ENCODE results near the gene TMEM171.

The TMEM171 gene

DNA sequence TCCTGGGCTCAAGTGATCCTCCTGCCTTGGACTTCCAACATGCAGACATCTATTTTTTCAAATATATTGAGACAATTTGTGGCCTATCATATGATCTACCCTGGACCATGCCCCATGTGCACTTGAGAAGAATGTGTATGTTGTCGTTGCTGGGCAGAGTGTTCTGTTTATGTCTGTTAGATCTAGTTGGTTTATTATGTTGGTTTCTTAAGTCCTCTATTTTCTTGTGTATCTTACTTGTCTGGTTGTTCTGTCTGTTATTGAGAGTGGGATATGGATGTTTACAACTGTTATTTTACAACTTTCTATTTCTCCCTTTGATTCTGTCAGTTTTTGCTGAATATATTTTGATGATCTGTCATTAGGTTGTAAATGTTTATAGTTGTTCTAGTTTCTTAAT is 10.2 kb upstream of the TMEM171 start:
- Histone ChIP-seq H3K4me3 (ENCODE audit: low read length) (no peak overlapping the region), H3K4me1 (ENCODE audit: control insufficient read depth, insufficient read depth, low read length) (no peaks in the 10 kb centered on the region), H3K27ac (ENCODE audit: low read depth, low read length) (no peak overlapping the region), H3K36me3 (ENCODE audit: control insufficient read depth, insufficient read depth, low read length) (no peaks in the 10 kb centered on the region), H3K27me3 (ENCODE audit: control insufficient read depth, insufficient read depth, low read length) (no peaks in the 10 kb centered on the region), H3K9ac (ENCODE audit: low read length) (no peak overlapping the region)

DNA sequence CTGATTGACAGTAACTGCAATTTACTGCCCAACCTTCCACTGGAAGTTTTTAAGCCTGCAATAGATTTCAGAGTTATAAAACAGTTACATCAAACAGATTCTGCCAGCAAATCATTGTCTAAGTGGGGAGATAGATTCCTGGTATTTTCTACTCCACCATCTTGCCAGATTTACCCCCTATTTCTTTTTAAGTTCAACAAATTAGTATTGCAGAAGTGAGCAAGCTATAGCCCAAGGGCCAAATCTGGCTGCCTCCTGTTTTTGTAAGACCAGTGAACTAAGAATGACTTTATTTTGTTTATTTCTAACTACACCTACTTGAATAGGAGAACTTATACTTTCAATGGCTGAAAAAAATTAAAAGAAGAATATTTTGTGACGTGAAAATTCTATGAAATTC is 8.8 kb upstream of the TMEM171 start:
- Histone ChIP-seq H3K4me1 (ENCODE audit: control insufficient read depth, insufficient read depth, low read length) (no peaks in the 10 kb centered on the region), H3K4me3 (ENCODE audit: low read length) (no peak overlapping the region), H3K27me3 (ENCODE audit: control insufficient read depth, insufficient read depth, low read length) (no peaks in the 10 kb centered on the region), H3K9ac (ENCODE audit: low read length) (no peak overlapping the region), H3K36me3 (ENCODE audit: control insufficient read depth, insufficient read depth, low read length) (no peaks in the 10 kb centered on the region), H3K27ac (ENCODE audit: low read depth, low read length) (no peak overlapping the region)

DNA sequence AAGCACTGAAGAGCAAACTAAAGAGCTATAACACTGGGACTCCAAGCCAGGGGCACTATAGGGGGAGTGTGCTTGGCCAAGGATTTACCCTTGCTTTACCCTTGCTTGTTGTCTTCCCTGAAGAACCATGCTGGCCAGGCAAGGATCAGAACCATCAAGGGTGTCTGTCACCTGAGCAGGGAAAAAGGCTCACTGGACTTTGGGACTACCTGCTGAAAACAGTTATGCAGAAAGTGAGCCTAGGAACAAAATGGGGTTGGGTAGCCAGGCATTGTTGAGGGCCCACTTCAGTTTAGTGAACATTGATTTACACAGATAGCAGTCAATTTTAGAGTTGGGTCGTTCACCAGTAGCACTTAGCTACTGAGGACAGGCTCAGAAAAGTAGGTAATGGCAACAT is 8.0 kb upstream of the TMEM171 start:
- H3K27me3 ChIP-seq (ENCODE audit: control insufficient read depth, insufficient read depth, low read length) = no peaks in the 10 kb centered on the region
- no peaks in the 10 kb centered on the region for H3K36me3 ChIP-seq (ENCODE audit: control insufficient read depth, insufficient read depth, low read length)

DNA sequence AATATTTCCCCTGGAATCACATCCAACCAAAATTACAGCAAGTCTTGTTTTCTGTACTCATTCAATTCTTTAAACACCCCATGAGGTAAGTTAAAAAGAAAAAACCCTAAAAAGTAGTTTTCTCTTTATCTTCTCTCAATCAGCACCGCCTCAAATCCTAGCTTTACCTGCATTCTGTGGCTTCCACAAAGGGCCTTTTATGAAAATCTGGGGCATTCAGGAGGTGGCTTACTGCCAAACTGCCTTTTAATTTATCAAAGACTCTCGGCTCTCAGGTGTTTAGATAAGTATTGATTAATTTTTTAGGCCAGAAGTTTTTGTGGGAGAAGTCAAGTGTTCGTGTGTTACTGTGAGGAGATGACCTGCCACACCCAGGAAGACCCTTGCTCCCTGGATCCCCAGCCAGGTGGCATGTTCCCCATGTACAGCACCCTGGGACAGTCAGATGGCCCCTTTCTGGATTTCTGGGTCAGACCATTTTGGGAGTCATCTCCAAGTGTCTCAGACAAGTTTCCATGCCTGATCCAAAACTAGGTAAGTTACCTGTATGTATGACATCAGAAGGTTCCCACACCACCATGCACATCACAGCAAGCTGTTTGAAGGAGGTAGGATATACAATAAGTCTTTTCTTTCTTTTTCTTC is 6.2 kb upstream of the TMEM171 start:
- no peaks in the 10 kb centered on the region for H3K27me3 ChIP-seq (ENCODE audit: control insufficient read depth, insufficient read depth, low read length)
- H3K4me3 ChIP-seq (ENCODE audit: low read length) = no peak overlapping the region
- no peaks in the 10 kb centered on the region for H3K4me1 ChIP-seq (ENCODE audit: control insufficient read depth, insufficient read depth, low read length)
- no peaks in the 10 kb centered on the region for H3K36me3 ChIP-seq (ENCODE audit: control insufficient read depth, insufficient read depth, low read length)
- H3K9ac ChIP-seq (ENCODE audit: low read length) = no peak overlapping the region
- no peak overlapping the region for H3K27ac ChIP-seq (ENCODE audit: low read depth, low read length)

More for the DNA sequence above, 8.0 kb upstream of the TMEM171 start:
- Histone ChIP-seq H3K4me1 (ENCODE audit: control insufficient read depth, insufficient read depth, low read length) (no peaks in the 10 kb centered on the region), H3K27ac (ENCODE audit: low read depth, low read length) (no peak overlapping the region), H3K9ac (ENCODE audit: low read length) (no peak overlapping the region), H3K4me3 (ENCODE audit: low read length) (no peak overlapping the region)

DNA sequence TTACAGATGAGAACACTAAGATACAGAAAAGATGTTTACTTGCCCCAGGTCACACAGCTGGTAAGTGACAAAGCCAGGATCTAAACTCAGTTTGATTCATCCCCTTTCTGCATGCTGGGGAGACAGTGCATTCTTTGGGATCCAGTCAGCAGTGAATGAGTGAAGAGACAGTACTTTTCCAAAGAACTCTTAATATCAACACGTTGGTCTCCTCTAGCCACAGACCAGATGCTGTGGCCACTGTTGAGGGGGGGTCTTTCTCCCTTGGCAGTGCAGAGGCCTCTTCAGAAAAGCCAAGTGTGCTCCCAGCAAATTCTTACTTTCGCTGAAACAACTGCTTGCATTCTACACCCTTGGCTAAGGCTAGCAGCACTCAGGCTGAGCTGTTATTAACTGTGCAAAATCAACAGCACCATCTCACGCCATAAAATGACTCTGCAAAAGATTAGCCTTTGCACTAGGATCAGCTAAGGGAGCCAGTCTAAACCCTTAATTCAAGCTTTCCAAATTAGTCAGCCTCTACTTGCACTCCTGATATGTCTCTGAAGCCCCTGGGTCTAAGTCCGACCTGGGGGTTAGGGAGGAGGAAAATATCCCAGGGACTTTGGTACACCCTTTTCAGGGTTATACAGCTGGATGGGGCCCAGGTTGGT is 4.8 kb upstream of the TMEM171 start:
- no peak overlapping the region for H3K4me3 ChIP-seq (ENCODE audit: low read length)
- H3K9ac ChIP-seq (ENCODE audit: low read length) = no peak overlapping the region
- H3K27me3 ChIP-seq (ENCODE audit: control insufficient read depth, insufficient read depth, low read length) = no peaks in the 10 kb centered on the region
- no peaks in the 10 kb centered on the region for H3K36me3 ChIP-seq (ENCODE audit: control insufficient read depth, insufficient read depth, low read length)
- H3K27ac ChIP-seq (ENCODE audit: low read depth, low read length) = no peak overlapping the region
- no peaks in the 10 kb centered on the region for H3K4me1 ChIP-seq (ENCODE audit: control insufficient read depth, insufficient read depth, low read length)

DNA sequence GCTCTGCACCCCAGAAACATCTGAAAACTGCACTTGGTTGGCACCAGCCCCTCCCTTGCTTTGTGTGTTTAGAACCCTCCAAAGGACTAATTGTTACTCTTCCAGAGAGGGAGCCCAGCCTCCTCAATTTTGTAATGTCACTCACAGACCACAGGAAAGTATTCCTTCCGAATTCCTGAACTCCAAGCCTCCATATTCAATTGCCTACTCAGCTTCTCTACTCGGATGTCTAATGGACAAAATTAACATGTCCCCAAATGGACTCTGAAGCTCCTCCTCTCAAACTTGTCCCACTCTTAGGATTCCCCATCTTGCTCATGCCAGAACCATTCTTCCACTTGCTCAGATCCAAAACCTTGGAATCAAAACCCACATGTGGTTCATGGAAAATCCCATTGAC is 3.9 kb upstream of the TMEM171 start:
- H3K36me3 ChIP-seq (ENCODE audit: control insufficient read depth, insufficient read depth, low read length) = no peaks in the 10 kb centered on the region
- no peak overlapping the region for H3K9ac ChIP-seq (ENCODE audit: low read length)
- no peaks in the 10 kb centered on the region for H3K27me3 ChIP-seq (ENCODE audit: control insufficient read depth, insufficient read depth, low read length)
- no peak overlapping the region for H3K4me3 ChIP-seq (ENCODE audit: low read length)
- peaks cover 4% of the 10 kb centered on the region for H3K4me1 ChIP-seq (ENCODE audit: control insufficient read depth, insufficient read depth, low read length)
- H3K27ac ChIP-seq (ENCODE audit: low read depth, low read length) = no peak overlapping the region

DNA sequence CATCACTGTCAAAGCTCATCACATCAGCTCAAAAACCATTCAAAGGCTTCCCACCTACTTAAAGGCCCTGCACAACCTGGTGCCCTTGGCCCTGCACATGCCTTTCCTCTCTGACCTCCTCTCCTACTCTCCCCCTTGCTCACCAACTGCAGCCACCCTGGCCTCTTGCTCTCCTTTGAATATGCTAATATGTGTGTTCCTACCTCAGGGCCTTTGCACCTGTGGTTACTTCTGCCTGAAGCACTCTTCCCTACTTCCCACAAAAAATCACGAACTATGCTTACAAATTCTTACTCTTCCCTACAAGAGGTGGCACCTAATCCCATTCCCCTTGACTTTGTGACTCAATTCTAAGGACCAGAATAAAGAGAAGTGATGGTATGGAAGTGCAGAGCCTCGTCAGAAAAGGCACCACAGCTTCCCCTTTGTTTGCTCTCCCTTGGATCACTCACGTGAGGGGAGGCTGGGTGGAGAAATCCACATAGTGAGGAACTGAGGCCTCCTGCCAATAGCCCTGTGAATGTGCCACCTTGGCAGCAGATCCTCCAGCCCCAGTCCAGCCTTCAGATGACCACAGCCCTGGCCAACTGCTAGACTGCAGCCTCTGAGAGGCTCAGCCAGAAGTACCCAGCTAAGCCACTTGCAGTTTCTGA is 3.2 kb upstream of the TMEM171 start:
- Histone ChIP-seq H3K9ac (ENCODE audit: low read length) (no peak overlapping the region), H3K27me3 (ENCODE audit: control insufficient read depth, insufficient read depth, low read length) (no peaks in the 10 kb centered on the region), H3K36me3 (ENCODE audit: control insufficient read depth, insufficient read depth, low read length) (no peaks in the 10 kb centered on the region), H3K4me1 (ENCODE audit: control insufficient read depth, insufficient read depth, low read length) (peaks cover 4% of the 10 kb centered on the region), H3K4me3 (ENCODE audit: low read length) (no peak overlapping the region), H3K27ac (ENCODE audit: low read depth, low read length) (no peak overlapping the region)

DNA sequence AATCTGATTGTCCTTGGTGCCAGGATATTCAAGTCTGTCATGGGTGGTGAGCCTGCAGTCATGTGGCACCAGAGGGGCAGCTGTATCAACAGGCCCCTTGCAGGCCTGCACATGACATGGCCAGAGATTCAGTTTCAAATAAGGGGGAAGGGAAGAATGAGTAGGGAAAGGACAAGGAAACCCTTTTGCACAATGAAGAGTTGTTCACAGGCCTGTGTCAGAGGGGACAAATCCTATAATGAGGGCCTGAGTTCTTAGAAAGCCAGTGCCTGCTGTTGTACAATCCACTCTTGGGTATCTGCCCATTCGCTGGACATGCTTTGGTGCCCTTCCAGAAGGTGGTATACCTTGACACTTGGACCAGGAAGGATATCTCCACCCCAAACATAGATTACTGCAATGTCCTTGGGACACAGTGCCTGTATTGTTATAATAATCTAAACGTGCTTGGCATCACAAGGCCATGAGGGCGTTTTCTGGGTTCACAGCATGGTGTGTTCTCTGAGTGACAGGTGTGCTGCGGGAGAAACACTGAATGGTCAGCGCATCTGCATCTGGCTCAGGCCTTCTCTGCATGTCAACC is 1.9 kb upstream of the TMEM171 start:
- Histone ChIP-seq H3K27me3 (ENCODE audit: control insufficient read depth, insufficient read depth, low read length) (no peaks in the 10 kb centered on the region), H3K27ac (ENCODE audit: low read depth, low read length) (no peak overlapping the region), H3K4me1 (ENCODE audit: control insufficient read depth, insufficient read depth, low read length) (peaks cover 4% of the 10 kb centered on the region), H3K4me3 (ENCODE audit: low read length) (peak overlapping the region; percentile 7), H3K9ac (ENCODE audit: low read length) (no peak overlapping the region), H3K36me3 (ENCODE audit: control insufficient read depth, insufficient read depth, low read length) (no peaks in the 10 kb centered on the region)

DNA sequence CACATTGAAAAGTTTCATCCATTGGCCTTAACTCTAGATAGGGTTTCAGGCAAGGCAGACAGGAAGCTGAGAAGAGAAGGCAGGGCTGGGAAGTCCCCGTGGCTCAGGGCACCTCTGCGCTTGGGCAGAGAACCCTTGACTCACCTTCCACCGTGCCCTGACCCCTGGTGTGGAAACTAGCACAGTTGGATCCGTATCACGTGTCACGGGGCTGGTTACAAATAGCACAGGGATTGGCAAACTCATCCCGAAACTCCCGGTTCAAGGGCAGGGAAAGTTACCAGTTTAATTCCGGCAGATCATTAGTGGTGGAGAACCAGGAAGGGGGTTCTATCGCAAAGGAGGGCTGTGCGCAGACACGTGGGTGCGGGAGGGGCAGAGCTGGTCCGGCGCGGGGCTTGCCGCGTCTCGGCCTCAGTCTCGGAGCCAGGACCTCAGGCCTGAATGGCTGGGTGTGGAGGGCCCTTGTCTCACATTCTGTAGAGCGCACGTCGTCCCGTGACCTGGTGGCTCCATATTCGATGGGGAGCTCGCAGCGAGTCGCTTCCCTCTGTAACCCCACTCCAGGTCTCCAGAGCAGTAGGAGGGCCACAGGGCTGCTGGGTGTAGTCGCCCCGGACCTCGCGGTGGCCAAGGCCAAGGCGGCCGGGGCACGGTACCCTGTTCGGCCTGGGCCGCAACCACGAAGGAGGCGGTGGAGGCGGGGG is 771 bp upstream of the TMEM171 start:
- H3K9ac ChIP-seq (ENCODE audit: low read length) = no peak overlapping the region
- peak overlapping the region; percentile 69 for H3K4me3 ChIP-seq (ENCODE audit: low read length)
- H3K27ac ChIP-seq (ENCODE audit: low read depth, low read length) = no peak overlapping the region
- H3K27me3 ChIP-seq (ENCODE audit: control insufficient read depth, insufficient read depth, low read length) = peaks cover 3% of the 10 kb centered on the region
- H3K36me3 ChIP-seq (ENCODE audit: control insufficient read depth, insufficient read depth, low read length) = no peaks in the 10 kb centered on the region
- peaks cover 4% of the 10 kb centered on the region for H3K4me1 ChIP-seq (ENCODE audit: control insufficient read depth, insufficient read depth, low read length)

DNA sequence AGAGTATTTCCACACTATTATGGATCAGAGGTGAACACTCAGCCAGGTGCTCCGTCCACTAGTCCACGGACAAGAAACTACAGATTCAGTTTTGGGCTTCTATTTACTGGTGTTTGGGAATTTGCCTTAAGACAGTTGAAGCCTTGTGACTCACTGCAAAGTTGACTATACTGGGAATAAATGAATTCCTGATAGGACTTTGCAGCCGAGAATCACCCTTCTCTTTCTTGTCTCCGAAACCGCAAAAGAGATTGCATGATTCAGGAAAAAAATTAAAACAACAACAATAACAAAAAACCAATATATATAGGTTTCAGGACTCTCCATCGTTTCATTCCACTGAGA is 716 bp downstream of the TMEM171 start:
- H3K27me3 ChIP-seq (ENCODE audit: control insufficient read depth, insufficient read depth, low read length) = peaks cover 3% of the 10 kb centered on the region
- H3K9ac ChIP-seq (ENCODE audit: low read length) = no peak overlapping the region
- no peaks in the 10 kb centered on the region for H3K36me3 ChIP-seq (ENCODE audit: control insufficient read depth, insufficient read depth, low read length)
- no peak overlapping the region for H3K27ac ChIP-seq (ENCODE audit: low read depth, low read length)
- peak overlapping the region; percentile 69 for H3K4me3 ChIP-seq (ENCODE audit: low read length)
- peaks cover 4% of the 10 kb centered on the region for H3K4me1 ChIP-seq (ENCODE audit: control insufficient read depth, insufficient read depth, low read length)

DNA sequence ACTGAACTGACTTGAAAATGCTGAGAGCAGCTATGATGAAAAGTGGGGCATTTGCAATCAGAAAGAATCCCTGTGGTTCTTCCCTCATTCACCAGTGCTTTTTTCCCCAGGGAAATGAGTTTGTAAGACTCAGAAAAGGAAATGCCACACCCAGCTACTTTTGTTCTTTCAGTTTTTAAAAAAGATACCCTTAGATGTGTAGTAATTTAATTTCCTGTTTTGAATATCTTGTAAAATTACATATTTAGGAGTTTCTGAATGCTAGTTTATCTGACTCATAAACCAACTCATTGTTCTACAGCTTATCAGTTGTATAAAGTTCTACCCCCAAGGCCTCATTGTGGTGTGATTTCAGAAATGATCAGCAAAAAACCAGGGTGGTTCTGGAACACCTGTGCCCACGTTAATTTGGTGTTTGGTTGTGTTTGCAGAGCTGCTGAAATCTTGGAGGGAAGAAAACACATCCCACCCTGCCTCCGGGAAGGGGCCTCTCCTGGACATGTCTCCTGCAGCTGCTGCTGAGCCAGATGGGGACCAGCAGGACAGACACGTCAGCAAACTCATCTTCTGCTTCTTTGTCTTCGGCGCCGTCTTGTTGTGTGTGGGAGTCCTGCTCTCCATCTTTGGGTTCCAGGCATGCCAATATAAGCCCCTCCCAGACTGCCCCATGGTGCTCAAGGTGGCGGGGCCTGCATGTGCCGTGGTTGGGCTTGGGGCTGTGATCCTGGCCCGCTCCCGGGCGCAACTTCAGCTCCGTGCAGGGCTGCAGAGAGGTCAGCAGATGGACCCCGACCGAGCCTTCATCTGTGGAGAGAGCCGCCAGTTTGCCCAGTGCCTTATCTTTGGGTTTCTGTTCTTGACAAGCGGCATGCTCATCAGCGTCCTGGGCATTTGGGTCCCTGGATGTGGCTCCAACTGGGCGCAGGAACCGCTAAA is 2.8 kb downstream of the TMEM171 start:
- peaks cover 4% of the 10 kb centered on the region for H3K4me1 ChIP-seq (ENCODE audit: control insufficient read depth, insufficient read depth, low read length)
- no peak overlapping the region for H3K27ac ChIP-seq (ENCODE audit: low read depth, low read length)
- H3K36me3 ChIP-seq (ENCODE audit: control insufficient read depth, insufficient read depth, low read length) = no peaks in the 10 kb centered on the region
- no peak overlapping the region for H3K4me3 ChIP-seq (ENCODE audit: low read length)
- H3K27me3 ChIP-seq (ENCODE audit: control insufficient read depth, insufficient read depth, low read length) = peaks cover 3% of the 10 kb centered on the region
- H3K9ac ChIP-seq (ENCODE audit: low read length) = no peak overlapping the region
